H9 (cell line): Measurements from ENCODE around the gene FAT1. TPM values are rescaled to one million over a fixed set of nuclear protein-coding genes. Genes with fewer than 3 reads are reported as not detected.

Experiments
- DNase-seq: peaks from one replicate; pipeline ENCODE4 v3.0.0-alpha.2; 2017
- H2AFZ ChIP-seq: one replicate; pipeline ENCODE4 v1.6.1; 2013; ENCODE audit warnings: mild to moderate bottlenecking, low read length, control low read depth, moderate library complexity
- H2AK5ac ChIP-seq: 2 replicates; pipeline ENCODE4 v1.6.1; 2013; ENCODE audit warnings: low read length, control low read depth, mixed read lengths; ENCODE audit not compliant: insufficient read length
- H2BK120ac ChIP-seq: one replicate; pipeline ENCODE4 v1.6.1; 2013; ENCODE audit warnings: low read depth, mild to moderate bottlenecking, low read length, control low read depth, inconsistent platforms; ENCODE audit not compliant: poor library complexity, severe bottlenecking
- H2BK12ac ChIP-seq: 2 replicates; pipeline ENCODE4 v1.6.1; 2013; ENCODE audit warnings: low read length, control low read depth, mixed read lengths, low read depth; ENCODE audit not compliant: insufficient read length
- H2BK15ac ChIP-seq: 2 replicates; pipeline ENCODE4 v1.6.1; 2013; ENCODE audit warnings: low read depth, low read length, control low read depth
- H2BK20ac ChIP-seq: one replicate; pipeline ENCODE4 v1.6.1; 2013; ENCODE audit warnings: low read depth, mild to moderate bottlenecking, low read length, control low read depth, inconsistent platforms; ENCODE audit not compliant: poor library complexity, severe bottlenecking
- H2BK5ac ChIP-seq: 2 replicates; pipeline ENCODE4 v1.6.1; 2013; ENCODE audit warnings: low read length, control low read depth, mixed read lengths; ENCODE audit not compliant: insufficient read length
- H3K14ac ChIP-seq: 2 replicates; pipeline ENCODE4 v1.6.1; 2013; ENCODE audit warnings: low read length, control low read depth; ENCODE audit not compliant: insufficient read depth
- H3K18ac ChIP-seq: 2 replicates; pipeline ENCODE4 v1.6.1; 2013; ENCODE audit warnings: low read depth, mild to moderate bottlenecking, mixed read lengths, low read length, control low read depth; ENCODE audit not compliant: insufficient read length
- H3K23ac ChIP-seq: 2 replicates; pipeline ENCODE4 v1.6.1; 2013; ENCODE audit warnings: low read length, control low read depth, mixed read lengths, low read depth; ENCODE audit not compliant: insufficient read length
- H3K23me2 ChIP-seq: 2 replicates; pipeline ENCODE4 v1.6.1; 2013; ENCODE audit warnings: low read depth, mild to moderate bottlenecking, mixed read lengths, low read length, control low read depth; ENCODE audit not compliant: insufficient read length, poor library complexity, severe bottlenecking
- H3K27ac ChIP-seq: 2 replicates; pipeline ENCODE4 v1.5.1; 2013; ENCODE audit warnings: low read length, control low read depth, mixed read lengths, low read depth; ENCODE audit not compliant: insufficient read length
- H3K27me3 ChIP-seq: 2 replicates; pipeline ENCODE4 v1.6.1; 2013; ENCODE audit warnings: low read length, control low read depth, inconsistent platforms; ENCODE audit not compliant: insufficient read depth
- H3K4ac ChIP-seq: 2 replicates; pipeline ENCODE4 v1.6.1; 2013; ENCODE audit warnings: low read depth, mild to moderate bottlenecking, control low read depth, inconsistent platforms, low read length, moderate library complexity
- H3K4me1 ChIP-seq: 2 replicates; pipeline ENCODE4 v1.6.1; 2013; ENCODE audit warnings: low read length, control low read depth, inconsistent platforms; ENCODE audit not compliant: insufficient read depth
- H3K4me2 ChIP-seq: 2 replicates; pipeline ENCODE4 v1.6.1; 2013; ENCODE audit warnings: low read length, control low read depth, mixed read lengths; ENCODE audit not compliant: insufficient read length, insufficient read depth
- H3K56ac ChIP-seq: 2 replicates; pipeline ENCODE4 v1.6.1; 2013; ENCODE audit warnings: low read depth, mild to moderate bottlenecking, mixed read lengths, low read length, control low read depth; ENCODE audit not compliant: insufficient read length
- H3K79me1 ChIP-seq: 2 replicates; pipeline ENCODE4 v1.6.1; 2013; ENCODE audit warnings: low read depth, mild to moderate bottlenecking, moderate library complexity, low read length, control low read depth, inconsistent platforms; ENCODE audit not compliant: insufficient read depth, poor library complexity, severe bottlenecking
- H3K79me2 ChIP-seq: 2 replicates; pipeline ENCODE4 v1.6.1; 2013; ENCODE audit warnings: low read length, control low read depth, inconsistent platforms; ENCODE audit not compliant: insufficient read depth
- H3K9ac ChIP-seq: 2 replicates; pipeline ENCODE4 v1.6.1; 2013; ENCODE audit warnings: low read length, control low read depth, mixed read lengths; ENCODE audit not compliant: insufficient read length; ENCODE audit errors: extremely low read depth
- H3K9me3 ChIP-seq: one replicate; pipeline ENCODE4 v1.6.1; 2013; ENCODE audit warnings: low read depth, low read length, inconsistent platforms; ENCODE audit not compliant: control insufficient read depth
- H3T11ph ChIP-seq: one replicate; pipeline ENCODE4 v1.6.1; 2013; ENCODE audit warnings: mild to moderate bottlenecking, low read length, control low read depth, inconsistent platforms
- H4K20me1 ChIP-seq: one replicate; pipeline ENCODE4 v1.6.1; 2013; ENCODE audit not compliant: control insufficient read depth, insufficient read length, insufficient read depth
- H4K5ac ChIP-seq: 2 replicates; pipeline ENCODE4 v1.6.1; 2013; ENCODE audit warnings: low read depth, mild to moderate bottlenecking, mixed read lengths, low read length, control low read depth; ENCODE audit not compliant: insufficient read length
- H4K8ac ChIP-seq: replicated peaks from 2 replicates; pipeline ENCODE4 v1.6.1; 2013; ENCODE audit warnings: low read length, control low read depth, mixed read lengths, low read depth; ENCODE audit not compliant: insufficient read length
- H4K91ac ChIP-seq: 2 replicates; pipeline ENCODE4 v1.6.1; 2013; ENCODE audit warnings: low read depth, mild to moderate bottlenecking, moderate library complexity, mixed read lengths, low read length, control low read depth; ENCODE audit not compliant: insufficient read length
- H3K27ac Mint-ChIP-seq, 3 experiments: 2 replicates in 2 of 3; 3 replicates in 1 of 3; pipeline ENCODE4 v1.8.0; 2020 to 2021; ENCODE audit warnings: mixed read lengths in 3 of 3, mild to moderate bottlenecking in 1 of 3, moderate library complexity in 1 of 3
- H3K27me3 Mint-ChIP-seq: 2 replicates; pipeline ENCODE4 v1.8.0; 2021; ENCODE audit warnings: low read depth, mild to moderate bottlenecking, moderate library complexity, mixed read lengths
- H3K36me3 Mint-ChIP-seq, 3 experiments: 2 replicates in 2 of 3; 3 replicates in 1 of 3; pipeline ENCODE4 v1.8.0; 2020 to 2021; ENCODE audit warnings: low read depth in 3 of 3, mixed read lengths in 3 of 3; ENCODE audit not compliant: insufficient read depth in 1 of 3
- H3K4me1 Mint-ChIP-seq, 2 experiments: 2 replicates each; pipeline ENCODE4 v1.8.0; 2020; ENCODE audit warnings: mixed read lengths in 2 of 2
- H3K4me3 Mint-ChIP-seq, 2 experiments: 2 replicates in 1 of 2; 3 replicates in 1 of 2; pipeline ENCODE4 v1.8.0; 2020 to 2021; ENCODE audit warnings: mild to moderate bottlenecking in 2 of 2, mixed read lengths in 2 of 2, moderate library complexity in 1 of 2
- H3K9me3 Mint-ChIP-seq, 2 experiments: 2 replicates in 1 of 2; 3 replicates in 1 of 2; pipeline ENCODE4 v1.8.0; 2020; ENCODE audit warnings: mild to moderate bottlenecking in 2 of 2, mixed read lengths in 2 of 2, moderate library complexity in 1 of 2
- WGBS: extraction: QIAGEN DNeasy Blood & Tissue Kit; methylation state at CpG from one replicate; pipeline ENCODE4 v1.1.7; 2013; ENCODE audit warnings: missing lambda C conversion rate, low lambda C conversion rate, mixed read lengths; ENCODE audit not compliant: insufficient read length; ENCODE audit errors: extremely low coverage; 5-methylcytosine and 5-hydroxymethylcytosine counted together
- total RNA-seq: library from RNA; stranded (reverse); gene quantifications from 2 replicates; pipeline ENCODE4 v1.2.1, GENCODE V29; 2021
- TF ChIP-seq, protein P1 (sequence below): fragments of 200-600 bp; sonication (generic); conservative IDR thresholded peaks from 3 replicates; pipeline ENCODE4 v1.8.0; 2021; ENCODE audit warnings: antibody characterized with exemption, mild to moderate bottlenecking

FAT1 gene
- total RNA-seq, 1 experiment from 2014 or later, result 173 TPM

DNA sequence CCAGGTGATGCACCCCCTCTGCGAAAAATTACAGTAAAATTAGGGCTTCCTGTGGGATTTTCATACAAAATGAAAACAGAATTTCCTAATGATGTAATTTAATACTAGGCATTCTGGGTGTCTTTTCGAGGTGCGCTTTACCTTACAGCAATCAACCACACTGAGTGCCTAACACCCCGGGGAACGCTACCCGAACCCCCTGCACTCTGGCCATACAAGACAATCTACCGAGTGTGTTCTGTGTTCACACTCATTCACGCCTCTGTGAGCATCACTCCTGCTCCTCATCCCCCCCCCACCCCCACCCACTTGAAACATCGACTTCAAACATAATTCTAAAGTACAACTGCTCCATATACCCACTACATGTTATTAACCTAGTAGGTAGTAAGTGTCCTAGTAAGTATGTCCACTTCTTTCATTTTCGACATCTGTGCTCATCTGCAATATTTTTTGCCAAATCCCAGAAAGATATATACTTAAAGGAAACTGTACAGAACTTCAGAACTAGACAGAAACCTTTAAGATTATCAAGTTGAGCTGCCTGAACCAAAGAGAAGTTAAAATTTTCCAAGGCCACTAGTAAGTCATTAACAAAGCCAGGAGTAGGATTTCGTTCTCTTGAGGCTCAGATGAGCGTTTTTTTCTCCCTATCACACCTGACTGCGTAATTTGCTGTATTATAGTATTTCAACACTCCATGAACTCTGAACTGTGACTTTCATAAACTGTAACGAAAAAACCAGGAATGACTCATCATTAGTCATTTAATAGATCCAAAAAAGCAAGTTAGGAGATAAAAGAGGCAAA lies 80.0 kb downstream of the FAT1 start:
- Histone ChIP-seq H3K4me2 (no peak overlapping the region), H2AK5ac (no peak overlapping the region), H4K91ac (no peak overlapping the region), H3K9me3 (no peaks in the 10 kb centered on the region), H2BK5ac (no peak overlapping the region), H3K27me3 (no peaks in the 10 kb centered on the region), H2BK20ac (no peak overlapping the region), H3K14ac (no peak overlapping the region), H4K8ac (no peak overlapping the region), H3K23me2 (no peaks in the 10 kb centered on the region), H2AFZ (no peak overlapping the region), H3K79me2 (peaks cover 5% of the 10 kb centered on the region; the same call in 1 of the 2 replicates), H3K4me1 (peaks cover 17% of the 10 kb centered on the region; the same call in 1 of the 2 replicates), H2BK12ac (no peak overlapping the region), H3K9ac (no peak overlapping the region), H3K23ac (no peak overlapping the region), H3K27ac (no peak overlapping the region), H3K56ac (no peak overlapping the region), H3K18ac (no peak overlapping the region), H4K5ac (no peak overlapping the region), H4K20me1 (no peaks in the 10 kb centered on the region), H3T11ph (no peak overlapping the region), H3K4ac (no peak overlapping the region), H3K79me1 (no peaks in the 10 kb centered on the region), H2BK15ac (no peak overlapping the region), H2BK120ac (no peak overlapping the region)
- Mint-ChIP-seq H3K27ac (no peak overlapping the region; a peak in 2 of 7 replicates), H3K9me3 (no peaks in the 10 kb centered on the region), H3K27me3 (no peaks in the 10 kb centered on the region), H3K4me3 (no peak overlapping the region), H3K4me1 (peaks cover 23 to 25% of the 10 kb centered on the region in 2 experiments), H3K36me3 (peaks cover 4 to 27% (median 26%) of the 10 kb centered on the region in 3 experiments; a peak in 6 of 7 replicates)
- WGBS, result no CpG with 5 or more reads among the region's 14 CpGs
- no peak for DNase-seq
- TF ChIP-seq, protein P1, sequence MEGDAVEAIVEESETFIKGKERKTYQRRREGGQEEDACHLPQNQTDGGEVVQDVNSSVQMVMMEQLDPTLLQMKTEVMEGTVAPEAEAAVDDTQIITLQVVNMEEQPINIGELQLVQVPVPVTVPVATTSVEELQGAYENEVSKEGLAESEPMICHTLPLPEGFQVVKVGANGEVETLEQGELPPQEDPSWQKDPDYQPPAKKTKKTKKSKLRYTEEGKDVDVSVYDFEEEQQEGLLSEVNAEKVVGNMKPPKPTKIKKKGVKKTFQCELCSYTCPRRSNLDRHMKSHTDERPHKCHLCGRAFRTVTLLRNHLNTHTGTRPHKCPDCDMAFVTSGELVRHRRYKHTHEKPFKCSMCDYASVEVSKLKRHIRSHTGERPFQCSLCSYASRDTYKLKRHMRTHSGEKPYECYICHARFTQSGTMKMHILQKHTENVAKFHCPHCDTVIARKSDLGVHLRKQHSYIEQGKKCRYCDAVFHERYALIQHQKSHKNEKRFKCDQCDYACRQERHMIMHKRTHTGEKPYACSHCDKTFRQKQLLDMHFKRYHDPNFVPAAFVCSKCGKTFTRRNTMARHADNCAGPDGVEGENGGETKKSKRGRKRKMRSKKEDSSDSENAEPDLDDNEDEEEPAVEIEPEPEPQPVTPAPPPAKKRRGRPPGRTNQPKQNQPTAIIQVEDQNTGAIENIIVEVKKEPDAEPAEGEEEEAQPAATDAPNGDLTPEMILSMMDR, result no peak
